Subcutaneous adipose tissue (tissue), 4 donors: ENCODE results near the gene GADL1. TPM values are rescaled to one million over a fixed set of nuclear protein-coding genes. Genes with fewer than 3 reads are reported as not detected.

Experiments used
- CTCF ChIP-seq: fragments of 450-650 bp; IDR thresholded peaks from one replicate; pipeline ENCODE4 v1.5.1; 2016; ENCODE audit warnings: low read depth, mild to moderate bottlenecking, control low read depth, antibody characterized with exemption, moderate library complexity
- total RNA-seq, 4 donors: library from RNA; depleted of rRNA; stranded (reverse); fragments of >200 nt; gene quantifications; one replicate each; pipeline ENCODE4 v1.1.0, GENCODE V29; 2016

The GADL1 gene
- total RNA-seq, 4 donors from 2014 or later = not detected

DNA sequence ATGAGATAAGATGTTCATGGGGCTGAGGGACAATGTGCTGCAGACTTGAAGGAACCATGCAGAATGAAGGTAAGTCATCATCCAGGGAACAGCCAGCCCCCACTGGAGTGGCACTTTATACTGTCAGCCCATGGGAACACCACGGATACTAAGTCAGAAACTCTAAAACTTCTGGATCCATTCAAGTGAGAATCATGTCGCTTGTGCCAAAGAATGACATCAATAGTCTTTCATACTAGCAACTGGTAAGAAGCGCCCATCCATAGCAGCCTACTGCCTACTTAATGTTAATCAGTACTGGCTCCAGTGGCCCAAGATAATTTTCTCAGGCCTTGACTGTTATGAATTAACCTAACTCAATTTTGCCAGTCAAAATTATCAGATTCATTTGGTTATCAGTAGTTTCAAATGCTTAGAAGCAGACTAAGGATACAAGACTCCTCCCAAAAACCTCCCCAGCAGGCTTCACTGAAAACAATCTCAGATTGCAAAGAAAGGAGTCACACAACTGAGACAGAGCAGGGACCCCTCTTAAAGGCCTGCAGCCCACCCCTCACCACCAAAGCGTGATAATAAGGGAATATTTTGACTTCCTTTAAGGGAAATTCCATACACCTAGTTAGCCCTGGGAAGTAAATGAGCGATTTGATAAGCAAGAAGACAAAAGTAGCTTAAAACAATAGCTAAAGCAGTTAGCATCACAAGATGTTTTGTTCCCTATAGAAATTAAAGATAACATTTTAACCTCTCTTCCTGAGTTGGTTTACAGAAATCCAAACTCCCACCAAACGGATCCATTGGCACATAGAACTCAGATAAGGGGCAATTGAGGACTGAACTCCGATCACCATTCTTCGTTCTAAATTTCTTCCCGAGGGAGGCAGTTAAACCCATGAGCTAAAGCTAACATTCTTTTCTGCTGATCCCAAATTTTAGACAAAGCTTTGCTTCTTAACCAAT, 189.2 kb downstream of the GADL1 start:
- no peak for TF ChIP-seq CTCF

- TF ChIP-seq CTCF = no peak
Measured at GRCh38 chr3:30702828-30703397, 191.5 kb downstream of the GADL1 start.

DNA sequence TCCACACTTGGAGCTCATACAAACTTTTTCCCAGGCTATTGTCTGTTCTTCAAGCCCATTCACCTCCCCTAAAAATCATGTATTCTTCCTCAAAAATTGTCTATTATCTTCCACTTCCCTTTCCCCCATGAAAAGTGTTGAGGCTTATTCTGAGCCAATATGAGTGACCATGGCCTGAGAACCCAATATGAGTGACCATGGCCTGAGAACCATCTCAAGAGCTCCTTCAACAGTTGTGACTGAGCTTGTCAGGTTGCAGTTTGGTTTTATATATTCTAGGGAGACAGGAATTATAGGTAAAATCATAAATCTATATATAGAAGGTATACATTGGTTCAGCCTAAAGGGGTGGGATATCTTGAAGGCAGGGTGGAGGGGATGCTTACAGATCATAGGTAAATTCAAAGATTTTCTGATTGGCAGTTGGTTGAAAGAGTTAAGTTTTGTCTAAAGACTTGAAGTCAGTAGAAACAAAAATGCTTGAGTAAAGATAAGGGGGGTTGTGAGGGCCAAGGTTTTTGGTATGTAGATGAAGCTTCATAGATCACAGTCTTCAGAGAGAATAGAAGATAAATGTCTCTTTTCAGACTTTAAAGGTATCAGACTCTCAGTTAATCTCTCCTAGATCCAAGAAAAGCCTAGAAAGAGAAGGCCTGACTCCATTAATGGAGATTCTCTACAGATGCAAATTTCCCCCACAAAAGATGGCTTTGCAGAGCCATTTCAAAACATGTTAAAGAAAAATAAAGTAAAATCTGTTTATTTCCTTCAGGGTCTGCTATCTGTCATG, 192.2 kb downstream of the GADL1 start:
- no peak for TF ChIP-seq CTCF

GRCh38 chr3:30700702-30701321, 193.6 kb downstream of the GADL1 start:
- TF ChIP-seq CTCF = no peak

GRCh38 chr3:30699927-30700326, 194.5 kb downstream of the GADL1 start:
- no peak for TF ChIP-seq CTCF

- no peak for TF ChIP-seq CTCF
Measured at GRCh38 chr3:30698549-30698948, 195.9 kb downstream of the GADL1 start.
